Kidney (tissue), 14 donors: ENCODE data around the gene KRT77. TPM values are rescaled to one million over a fixed set of nuclear protein-coding genes. Genes with fewer than 3 reads are reported as not detected.

ENCODE experiments used
- DNase-seq, 5 donors: peaks; one replicate each; pipeline ENCODE4 v3.0.0-alpha.2; 2013 to 2020
- FAIRE-seq: peaks from 2 replicates; lab custom pipeline; 2012; peaks lifted over from hg19 to GRCh38; lab: Jason Lieb, UNC
- H3K27ac ChIP-seq, 2 donors: one replicate each; pipeline ENCODE4 v1.7.0; 2013; ENCODE audit warnings: low read depth in 2 of 2, low read length in 2 of 2, inconsistent platforms in 1 of 2
- H3K27me3 ChIP-seq: one replicate; pipeline ENCODE4 v1.7.1; 2013; ENCODE audit warnings: low read length, inconsistent platforms; ENCODE audit not compliant: control insufficient read depth, insufficient read depth
- H3K36me3 ChIP-seq, 3 donors: one replicate each; pipeline versions ENCODE4 v1.7.0 to v1.7.1; 2013; ENCODE audit warnings: low read length in 3 of 3, control low read depth in 1 of 3, inconsistent platforms in 1 of 3; ENCODE audit not compliant: insufficient read depth in 3 of 3, control insufficient read depth in 2 of 3
- H3K4me1 ChIP-seq, 3 donors: one replicate each; pipeline versions ENCODE4 v1.7.0 to v1.7.1; 2013; ENCODE audit warnings: low read length in 3 of 3, inconsistent platforms in 1 of 3, low read depth in 1 of 3; ENCODE audit not compliant: control insufficient read depth in 2 of 3, insufficient read depth in 2 of 3
- H3K4me3 ChIP-seq, 3 donors: one replicate each; pipeline versions ENCODE4 v1.7.0 to v1.8.1; 2013; ENCODE audit warnings: low read length in 3 of 3, control low read depth in 1 of 3, inconsistent platforms in 1 of 3
- H3K9ac ChIP-seq, 3 donors: one replicate each; pipeline versions ENCODE4 v1.7.0 to v1.7.1; 2013; ENCODE audit warnings: low read length in 3 of 3, control low read depth in 1 of 3, inconsistent platforms in 1 of 3
- H3K9me3 ChIP-seq, 3 donors: one replicate each; pipeline versions ENCODE4 v1.7.0 to v1.7.1; 2013; ENCODE audit warnings: low read length in 3 of 3, control low read depth in 1 of 3, inconsistent platforms in 1 of 3; ENCODE audit not compliant: control insufficient read depth in 2 of 3, insufficient read depth in 1 of 3
- intact Hi-C: fragments of 100-400 bp; cut with DNase I; formaldehyde crosslinking; loops from one replicate; pipeline ENCODE4 v1.11.1; 2022
- polyA plus RNA-seq: library from polyadenylated mRNA; stranded (reverse); fragments of 350-450 nt; fragmentation: Illumina TruSeq; extraction: RNeasy Lipid Tissue Mini Kit (QIAGEN cat#74804); gene quantifications from one replicate; pipeline ENCODE4 v1.2.3, GENCODE V29; 2014; ENCODE audit warnings: low read depth, low replicate concordance; ENCODE audit not compliant: insufficient read depth
- total RNA-seq: library from RNA; stranded (reverse); fragmentation: NEBNext Ultra II Directional; extraction: Animal tissue kit (Norgen Biotek cat#: 25700); gene quantifications from one replicate; pipeline ENCODE4 v1.2.1, GENCODE V29; 2021
- TF ChIP-seq, protein P1 (sequence below): IDR thresholded peaks from 3 replicates; pipeline ENCODE4 v1.5.1; 2012; ENCODE audit warnings: mild to moderate bottlenecking, moderate library complexity, borderline replicate concordance; ENCODE audit not compliant: insufficient read depth; ENCODE audit errors: extremely low read depth
- donor health status: control.
- donor health status: control.
- donor health status: control.
- donor health status: control.
- donor health status: control.
- donor health status: DM: yes; HTN: yes; CAD: no.
- donor health status: Normal renal cell carcinoma (clear cell type).

Gene KRT77
- total and polyA plus RNA-seq, 2 donors from 2014 or later = not detected

DNA sequence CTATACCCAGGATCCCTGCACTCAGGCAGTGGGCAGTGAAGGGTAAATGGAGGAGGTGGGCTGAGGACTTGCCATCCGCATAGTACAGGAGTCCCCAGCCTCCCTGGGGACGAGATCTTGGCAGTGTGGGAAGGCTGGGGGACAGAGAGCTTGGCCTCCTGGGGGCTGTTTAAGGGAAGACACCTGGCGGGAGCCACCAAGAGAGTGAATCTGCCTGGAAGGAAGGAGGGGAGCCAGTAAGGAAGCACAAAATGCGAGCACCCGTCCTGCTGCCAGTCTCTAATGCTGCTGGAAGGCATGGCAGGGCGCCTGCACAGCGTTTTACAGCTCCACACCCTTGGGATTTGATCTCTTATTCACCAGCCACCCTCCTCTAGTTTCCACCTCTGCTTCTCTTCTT, 43.9 kb downstream of the KRT77 start:
- Histone ChIP-seq H3K27ac (no peak overlapping the region), H3K36me3 (no peaks in the 10 kb centered on the region), H3K27me3 (no peaks in the 10 kb centered on the region), H3K4me3 (no peak overlapping the region), H3K9me3 (no peaks in the 10 kb centered on the region), H3K4me1 (no peaks in the 10 kb centered on the region), H3K9ac (no peak overlapping the region)
- no peak for FAIRE-seq
- intact Hi-C loops = no loop called here
- TF ChIP-seq, protein P1, sequence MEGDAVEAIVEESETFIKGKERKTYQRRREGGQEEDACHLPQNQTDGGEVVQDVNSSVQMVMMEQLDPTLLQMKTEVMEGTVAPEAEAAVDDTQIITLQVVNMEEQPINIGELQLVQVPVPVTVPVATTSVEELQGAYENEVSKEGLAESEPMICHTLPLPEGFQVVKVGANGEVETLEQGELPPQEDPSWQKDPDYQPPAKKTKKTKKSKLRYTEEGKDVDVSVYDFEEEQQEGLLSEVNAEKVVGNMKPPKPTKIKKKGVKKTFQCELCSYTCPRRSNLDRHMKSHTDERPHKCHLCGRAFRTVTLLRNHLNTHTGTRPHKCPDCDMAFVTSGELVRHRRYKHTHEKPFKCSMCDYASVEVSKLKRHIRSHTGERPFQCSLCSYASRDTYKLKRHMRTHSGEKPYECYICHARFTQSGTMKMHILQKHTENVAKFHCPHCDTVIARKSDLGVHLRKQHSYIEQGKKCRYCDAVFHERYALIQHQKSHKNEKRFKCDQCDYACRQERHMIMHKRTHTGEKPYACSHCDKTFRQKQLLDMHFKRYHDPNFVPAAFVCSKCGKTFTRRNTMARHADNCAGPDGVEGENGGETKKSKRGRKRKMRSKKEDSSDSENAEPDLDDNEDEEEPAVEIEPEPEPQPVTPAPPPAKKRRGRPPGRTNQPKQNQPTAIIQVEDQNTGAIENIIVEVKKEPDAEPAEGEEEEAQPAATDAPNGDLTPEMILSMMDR = no peak
- no peak for DNase-seq

DNA sequence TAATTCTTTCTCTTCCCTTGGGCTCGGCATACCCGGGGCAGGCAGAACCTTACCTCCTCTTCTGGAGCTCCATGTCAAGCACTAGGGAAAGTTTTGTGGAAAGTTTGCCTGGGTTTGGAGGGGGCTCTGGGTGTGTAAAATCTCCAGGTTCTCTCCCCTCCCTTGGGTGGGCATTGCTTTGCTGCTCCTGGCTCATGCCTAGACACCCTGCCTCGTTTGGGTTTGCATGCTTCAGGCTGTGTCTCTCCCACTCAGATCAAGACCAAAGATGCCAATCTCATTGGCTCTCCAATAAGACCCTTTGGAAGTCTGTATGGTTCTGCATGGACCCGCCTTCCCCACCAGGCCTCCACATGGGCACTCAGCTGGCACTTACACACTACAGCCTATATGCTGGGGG, 45.1 kb downstream of the KRT77 start:
- Histone ChIP-seq H3K4me1 (no peaks in the 10 kb centered on the region), H3K9me3 (no peaks in the 10 kb centered on the region), H3K4me3 (no peak overlapping the region), H3K27ac (no peak overlapping the region), H3K36me3 (no peaks in the 10 kb centered on the region), H3K27me3 (no peaks in the 10 kb centered on the region), H3K9ac (no peak overlapping the region)
- intact Hi-C loops = no loop called here
- FAIRE-seq (no peak), DNase-seq (no peak)
- TF ChIP-seq, protein P1 = no peak

DNA sequence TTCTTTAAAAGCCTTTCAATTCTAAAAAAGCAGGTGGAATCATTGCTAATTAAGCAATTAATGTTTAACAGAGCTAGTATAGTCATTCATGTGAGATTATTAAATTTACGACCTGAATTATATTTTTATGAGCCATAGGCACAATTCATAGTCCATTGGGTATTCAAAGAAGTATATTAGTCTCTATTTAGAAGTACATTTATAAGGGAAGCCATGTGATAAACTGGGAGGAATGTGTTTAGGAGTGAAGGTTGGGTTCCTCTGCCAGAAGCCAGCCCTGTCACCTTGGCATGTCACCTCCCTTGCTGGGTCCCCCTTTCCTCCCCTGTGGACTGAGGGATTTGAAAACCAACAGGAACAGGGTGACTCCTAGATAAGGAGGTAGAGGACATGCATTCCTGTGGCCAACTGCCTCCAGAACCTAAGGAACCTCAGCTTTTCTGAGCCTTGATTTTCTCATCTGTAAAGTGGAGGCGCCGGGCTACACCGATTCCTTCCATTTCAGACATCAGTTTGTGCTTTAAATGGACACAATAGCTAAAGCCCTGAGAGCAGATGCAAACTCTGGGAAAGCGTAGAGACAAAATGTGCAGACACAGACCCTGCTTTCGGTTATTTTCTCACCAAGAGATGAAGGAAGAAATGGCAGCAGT, 45.9 kb downstream of the KRT77 start:
- intact Hi-C loops = no loop called here
- Histone ChIP-seq H3K36me3 (no peaks in the 10 kb centered on the region), H3K9me3 (no peaks in the 10 kb centered on the region), H3K4me3 (no peak overlapping the region), H3K27me3 (no peaks in the 10 kb centered on the region), H3K4me1 (no peaks in the 10 kb centered on the region), H3K27ac (no peak overlapping the region), H3K9ac (no peak overlapping the region)
- DNase-seq = no peak
- TF ChIP-seq, protein P1 = no peak
- no peak for FAIRE-seq

DNA sequence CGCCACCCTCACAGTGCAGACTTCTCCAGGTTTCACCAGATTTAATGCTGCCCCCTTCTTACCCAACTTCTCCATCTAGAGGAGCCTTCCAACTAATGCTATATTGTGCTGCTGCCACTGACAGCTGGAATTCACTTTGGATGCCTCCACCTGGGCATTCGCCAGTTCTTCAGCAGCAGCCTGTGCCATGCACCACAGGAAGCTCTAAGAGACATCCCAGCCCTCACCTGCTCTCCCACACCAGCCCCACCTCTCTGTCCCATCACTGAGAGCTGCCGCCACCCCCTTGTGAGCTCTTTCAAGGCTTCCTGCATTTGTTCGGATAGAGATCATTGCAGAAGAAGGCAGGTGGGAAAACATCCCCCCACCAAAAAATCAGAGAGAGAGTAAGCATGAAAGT, 46.7 kb downstream of the KRT77 start:
- H3K27me3 ChIP-seq = no peaks in the 10 kb centered on the region
- intact Hi-C loops = no loop called here
- no peak for DNase-seq
- no peak overlapping the region for H3K9ac ChIP-seq
- no peak overlapping the region for H3K4me3 ChIP-seq
- FAIRE-seq = no peak
- TF ChIP-seq, protein P1 = no peak
- no peaks in the 10 kb centered on the region for H3K36me3 ChIP-seq
- no peaks in the 10 kb centered on the region for H3K4me1 ChIP-seq
- no peak overlapping the region for H3K27ac ChIP-seq
- H3K9me3 ChIP-seq = no peaks in the 10 kb centered on the region
